ENCODE data around the gene SLC7A5.
A peak's percentile ranks its signal among the peaks of the same experiment; 100 is the strongest.
"Not testable (repeated sequence)": the region's sequence is repeated elsewhere in the genome, so short reads cannot be mapped to it uniquely, and the experiment has no call there.

SLC7A5 gene

GRCh38 chr16:87888346-87888745 lies 19.0 kb upstream of the SLC7A5 start:
- not testable (repeated sequence) for DNase-seq (ENCODE audit: low read depth)

GRCh38 chr16:87887931-87888330 lies 18.6 kb upstream of the SLC7A5 start:
- DNase-seq (ENCODE audit: low read depth): not testable (repeated sequence)

- DNase-seq (ENCODE audit: low read depth): not testable (repeated sequence)
These were observed 16.2 kb upstream of the SLC7A5 start for GRCh38 chr16:87885371-87885967.

- no peak for DNase-seq (ENCODE audit: low read depth)
These were observed 13.2 kb upstream of the SLC7A5 start for GRCh38 chr16:87882436-87883019.

- no peak for DNase-seq (ENCODE audit: low read depth)
These were observed 12.3 kb upstream of the SLC7A5 start for GRCh38 chr16:87881324-87882200.

GRCh38 chr16:87880117-87880696 lies 10.9 kb upstream of the SLC7A5 start:
- DNase-seq (ENCODE audit: low read depth): no peak

GRCh38 chr16:87879411-87880013 lies 10.2 kb upstream of the SLC7A5 start:
- DNase-seq (ENCODE audit: low read depth): not testable (repeated sequence)

GRCh38 chr16:87878704-87879103 lies 9.4 kb upstream of the SLC7A5 start:
- no peak for DNase-seq (ENCODE audit: low read depth)

GRCh38 chr16:87877942-87878507 lies 8.7 kb upstream of the SLC7A5 start:
- DNase-seq (ENCODE audit: low read depth): no peak

- DNase-seq (ENCODE audit: low read depth): no peak
These were observed 5.5 kb upstream of the SLC7A5 start for GRCh38 chr16:87874639-87875427.

- DNase-seq (ENCODE audit: low read depth): not testable (repeated sequence)
These were observed 1.3 kb upstream of the SLC7A5 start for GRCh38 chr16:87870418-87871291.

- DNase-seq (ENCODE audit: low read depth): not testable (repeated sequence)
These were observed 641 bp upstream of the SLC7A5 start for GRCh38 chr16:87869879-87870417.

GRCh38 chr16:87868254-87869029 lies 865 bp downstream of the SLC7A5 start:
- DNase-seq (ENCODE audit: low read depth): peak; percentile 40

- DNase-seq (ENCODE audit: low read depth): not testable (repeated sequence)
These were observed 3.3 kb downstream of the SLC7A5 start for GRCh38 chr16:87865902-87866555.

GRCh38 chr16:87864331-87864989 lies 4.8 kb downstream of the SLC7A5 start:
- no peak for DNase-seq (ENCODE audit: low read depth)

GRCh38 chr16:87863327-87863635 lies 6.0 kb downstream of the SLC7A5 start:
- DNase-seq (ENCODE audit: low read depth): not testable (repeated sequence)

- DNase-seq (ENCODE audit: low read depth): not testable (repeated sequence)
These were observed 6.5 kb downstream of the SLC7A5 start for GRCh38 chr16:87862597-87863326.

Data from activated T-helper 1 cell treated with Interleukin-2 at 50 U/mL for 16 hours (primary cell).